ENCODE results near the gene SIGLEC1.

SIGLEC1 gene

GRCh38 chr20:3721912-3722311 lies 9.5 kb upstream of the SIGLEC1 start:
- TF ChIP-seq, protein P1, sequence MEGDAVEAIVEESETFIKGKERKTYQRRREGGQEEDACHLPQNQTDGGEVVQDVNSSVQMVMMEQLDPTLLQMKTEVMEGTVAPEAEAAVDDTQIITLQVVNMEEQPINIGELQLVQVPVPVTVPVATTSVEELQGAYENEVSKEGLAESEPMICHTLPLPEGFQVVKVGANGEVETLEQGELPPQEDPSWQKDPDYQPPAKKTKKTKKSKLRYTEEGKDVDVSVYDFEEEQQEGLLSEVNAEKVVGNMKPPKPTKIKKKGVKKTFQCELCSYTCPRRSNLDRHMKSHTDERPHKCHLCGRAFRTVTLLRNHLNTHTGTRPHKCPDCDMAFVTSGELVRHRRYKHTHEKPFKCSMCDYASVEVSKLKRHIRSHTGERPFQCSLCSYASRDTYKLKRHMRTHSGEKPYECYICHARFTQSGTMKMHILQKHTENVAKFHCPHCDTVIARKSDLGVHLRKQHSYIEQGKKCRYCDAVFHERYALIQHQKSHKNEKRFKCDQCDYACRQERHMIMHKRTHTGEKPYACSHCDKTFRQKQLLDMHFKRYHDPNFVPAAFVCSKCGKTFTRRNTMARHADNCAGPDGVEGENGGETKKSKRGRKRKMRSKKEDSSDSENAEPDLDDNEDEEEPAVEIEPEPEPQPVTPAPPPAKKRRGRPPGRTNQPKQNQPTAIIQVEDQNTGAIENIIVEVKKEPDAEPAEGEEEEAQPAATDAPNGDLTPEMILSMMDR (IDR thresholded peaks at IDR 0.05; ENCODE audit: control extremely low read depth, extremely low read depth, low read depth, missing control alignments): no peak
- no peak for DNase-seq (ENCODE audit: extremely low spot score)
- ChIA-PET POLR2A (no interaction called here), CTCF (interaction anchor here (1.4 to 4.3 kb wide), 2 partner anchors 11 to 47 kb away, joined by 5 to 27 read pairs; no protein-coding TSS in a partner anchor)

- CTCF ChIA-PET: interaction anchor here (1.0 to 3.1 kb wide), 2 partner anchors 10 to 157 kb away, joined by 3 to 18 read pairs; no protein-coding TSS in a partner anchor
- DNase-seq (ENCODE audit: extremely low spot score): no peak
- POLR2A ChIA-PET: no interaction called here
- TF ChIP-seq, protein P1 (IDR thresholded peaks at IDR 0.05; ENCODE audit: control extremely low read depth, extremely low read depth, low read depth, missing control alignments): no peak
Measured at GRCh38 chr20:3720626-3721025, 8.2 kb upstream of the SIGLEC1 start.

DNA sequence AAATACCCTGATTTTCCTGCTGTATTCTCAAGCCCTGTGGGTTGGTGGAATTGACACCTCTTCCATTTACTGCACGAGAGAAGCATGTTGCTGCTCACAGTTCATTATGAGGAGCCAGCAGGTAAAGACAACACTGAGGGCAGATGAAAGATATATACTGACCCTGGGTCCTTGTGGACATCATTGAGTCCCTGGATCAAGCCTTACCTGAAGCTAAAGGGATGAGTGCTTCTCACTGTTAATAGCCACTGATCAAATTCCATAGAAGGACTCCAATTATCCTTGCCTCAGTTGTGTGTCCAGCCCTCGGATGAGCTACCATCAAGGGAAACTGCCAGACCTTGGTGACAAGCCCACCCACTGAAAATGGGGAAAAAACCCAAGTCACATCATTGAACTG lies 7.7 kb upstream of the SIGLEC1 start:
- POLR2A ChIA-PET: no interaction called here
- TF ChIP-seq, protein P1 (IDR thresholded peaks at IDR 0.05; ENCODE audit: control extremely low read depth, extremely low read depth, low read depth, missing control alignments): no peak
- CTCF ChIA-PET: interaction anchor here (1.0 to 3.1 kb wide), 5 partner anchors 10 to 157 kb away, joined by 3 to 18 read pairs (median 3); no protein-coding TSS in a partner anchor
- DNase-seq (ENCODE audit: extremely low spot score): no peak

GRCh38 chr20:3719046-3719445 lies 6.6 kb upstream of the SIGLEC1 start:
- ChIA-PET POLR2A (no interaction called here), CTCF (interaction anchor here (1.0 to 3.1 kb wide), 4 partner anchors 9 to 156 kb away, joined by 3 to 18 read pairs (median 4); no protein-coding TSS in a partner anchor)
- TF ChIP-seq, protein P1 (IDR thresholded peaks at IDR 0.05; ENCODE audit: control extremely low read depth, extremely low read depth, low read depth, missing control alignments): no peak
- no peak for DNase-seq (ENCODE audit: extremely low spot score)

GRCh38 chr20:3716195-3716834 lies 3.9 kb upstream of the SIGLEC1 start:
- ChIA-PET POLR2A (no interaction called here), CTCF (interaction anchor here (0.5 to 2.1 kb wide), 16 partner anchors 8 to 369 kb away, joined by 3 to 9 read pairs (median 5); partner anchors contain the start of genes ADISSP and AP5S1)
- TF ChIP-seq, protein P1 (IDR thresholded peaks at IDR 0.05; ENCODE audit: control extremely low read depth, extremely low read depth, low read depth, missing control alignments): peak; percentile 62
- peak; percentile 57 for DNase-seq (ENCODE audit: extremely low spot score)

DNA sequence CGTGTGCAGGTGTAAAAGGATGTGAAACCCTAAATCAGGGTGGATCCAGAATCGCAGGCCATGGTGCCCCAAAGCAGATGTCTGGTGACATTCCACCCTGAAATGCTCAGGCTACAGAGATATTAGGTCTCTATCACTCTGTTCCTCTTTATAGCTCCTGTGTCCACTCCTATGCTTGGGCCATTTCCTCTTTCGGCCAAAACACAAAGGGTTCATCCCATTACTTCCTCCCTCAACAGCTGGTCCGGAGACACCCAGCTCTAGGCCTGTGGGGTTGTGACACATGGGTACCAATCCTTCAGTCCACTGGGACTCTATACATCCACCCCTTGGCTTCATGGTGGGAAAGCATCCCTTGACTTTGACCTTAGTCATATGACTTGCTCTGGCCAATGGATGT lies 1.7 kb upstream of the SIGLEC1 start:
- ChIA-PET CTCF (interaction anchor here (2.3 to 2.7 kb wide), 2 partner anchors 37 to 151 kb away, joined by 9 to 15 read pairs; no protein-coding TSS in a partner anchor), POLR2A (no interaction called here)
- TF ChIP-seq, protein P1 (IDR thresholded peaks at IDR 0.05; ENCODE audit: control extremely low read depth, extremely low read depth, low read depth, missing control alignments): no peak
- no peak for DNase-seq (ENCODE audit: extremely low spot score)
